GM23248 (cell line): ENCODE results near the gene SLC29A3. TPM values are rescaled to one million over a fixed set of nuclear protein-coding genes. Genes with fewer than 3 reads are reported as not detected.

Experiments used
- DNase-seq: peaks from one replicate; pipeline ENCODE4 v3.0.0-alpha.2; 2015
- H2AFZ ChIP-seq: fragments of 200-600 bp; sonication (generic); 2 replicates; pipeline ENCODE4 v1.6.1; 2016; ENCODE audit warnings: antibody characterized with exemption
- H3F3A ChIP-seq: fragments of 200-600 bp; sonication (generic); 2 replicates; pipeline ENCODE4 v1.6.1; 2016; ENCODE audit warnings: mild to moderate bottlenecking, antibody characterized with exemption, mixed run types; ENCODE audit not compliant: insufficient read depth
- H3K27ac ChIP-seq: fragments of 200-600 bp; sonication (generic); 2 replicates; pipeline ENCODE4 v1.5.1; 2016; ENCODE audit warnings: mild to moderate bottlenecking
- H3K27me3 ChIP-seq: fragments of 200-600 bp; sonication (generic); replicated peaks from 2 replicates; pipeline ENCODE4 v1.6.1; 2016; ENCODE audit warnings: mild to moderate bottlenecking; ENCODE audit not compliant: insufficient read depth
- H3K36me3 ChIP-seq: fragments of 200-600 bp; sonication (generic); 2 replicates; pipeline ENCODE4 v1.6.1; 2016; ENCODE audit warnings: low read depth, mild to moderate bottlenecking
- H3K4me1 ChIP-seq: fragments of 200-600 bp; sonication (generic); 2 replicates; pipeline ENCODE4 v1.6.1; 2016; ENCODE audit warnings: mild to moderate bottlenecking; ENCODE audit not compliant: insufficient read depth
- H3K4me2 ChIP-seq: fragments of 200-600 bp; sonication (generic); one replicate; pipeline ENCODE4 v1.6.1; 2016; ENCODE audit warnings: mild to moderate bottlenecking; ENCODE audit not compliant: unreplicated experiment
- H3K4me3 ChIP-seq: fragments of 200-600 bp; sonication (generic); 2 replicates; pipeline ENCODE4 v1.5.1; 2016; ENCODE audit warnings: mild to moderate bottlenecking
- H3K79me2 ChIP-seq: fragments of 200-600 bp; sonication (generic); 2 replicates; pipeline ENCODE4 v1.6.1; 2016; ENCODE audit warnings: mild to moderate bottlenecking; ENCODE audit not compliant: insufficient read depth
- H3K9ac ChIP-seq: fragments of 200-600 bp; sonication (generic); 2 replicates; pipeline ENCODE4 v1.6.1; 2016; ENCODE audit warnings: mild to moderate bottlenecking
- H3K9me2 ChIP-seq: fragments of 200-600 bp; sonication (generic); 2 replicates; pipeline ENCODE4 v1.6.1; 2016; ENCODE audit warnings: mixed run types, mild to moderate bottlenecking, moderate library complexity; ENCODE audit not compliant: insufficient read depth
- H3K9me3 ChIP-seq: fragments of 200-600 bp; sonication (generic); one replicate; pipeline ENCODE4 v1.6.1; 2017; ENCODE audit warnings: low read depth
- H4K20me1 ChIP-seq: fragments of 200-600 bp; sonication (generic); 2 replicates; pipeline ENCODE4 v1.6.0; 2016; ENCODE audit not compliant: insufficient read depth
- EZH2 ChIP-seq: fragments of 200-600 bp; sonication (generic); IDR thresholded peaks from 2 replicates; pipeline ENCODE4 v1.6.1; 2018; ENCODE audit warnings: antibody characterized with exemption, mild to moderate bottlenecking; ENCODE audit not compliant: insufficient read depth, poor library complexity, severe bottlenecking
- EZH2phosphoT487 ChIP-seq: fragments of 200-600 bp; sonication (generic); IDR thresholded peaks from 2 replicates; pipeline ENCODE4 v1.6.1; 2018; ENCODE audit warnings: antibody characterized with exemption, moderate library complexity, mild to moderate bottlenecking, low read depth; ENCODE audit not compliant: insufficient read depth
- WGBS, 2 experiments: methylation state at CpG; one replicate each; pipeline ENCODE4 v1.1.6; 2015 to 2017; ENCODE audit warnings: low lambda C conversion rate in 2 of 2, low coverage in 1 of 2; ENCODE audit errors: missing lambda C conversion rate in 2 of 2; 5-methylcytosine and 5-hydroxymethylcytosine counted together
- in situ Hi-C: fragments of 300-500 bp; cut with MboI; formaldehyde crosslinking; loops from 2 replicates; pipeline ENCODE4 v1.15.0; 2020
- polyA plus RNA-seq: library from polyadenylated mRNA; unstranded; fragments of >200 nt; fragmentation: Nextera tagmentation; extraction: Ambion mirVana; gene quantifications from 2 replicates; pipeline ENCODE4 v1.2.1, GENCODE V29; 2016
- total RNA-seq: library from RNA; depleted of rRNA; stranded (reverse); fragments of >200 nt; shearing (Covaris generic); gene quantifications from 2 replicates; pipeline ENCODE4 v1.2.3, GENCODE V29; 2014

Gene SLC29A3
- total and polyA plus RNA-seq, 2 experiments from 2014 or later: 1.9 to 7.3 TPM

DNA sequence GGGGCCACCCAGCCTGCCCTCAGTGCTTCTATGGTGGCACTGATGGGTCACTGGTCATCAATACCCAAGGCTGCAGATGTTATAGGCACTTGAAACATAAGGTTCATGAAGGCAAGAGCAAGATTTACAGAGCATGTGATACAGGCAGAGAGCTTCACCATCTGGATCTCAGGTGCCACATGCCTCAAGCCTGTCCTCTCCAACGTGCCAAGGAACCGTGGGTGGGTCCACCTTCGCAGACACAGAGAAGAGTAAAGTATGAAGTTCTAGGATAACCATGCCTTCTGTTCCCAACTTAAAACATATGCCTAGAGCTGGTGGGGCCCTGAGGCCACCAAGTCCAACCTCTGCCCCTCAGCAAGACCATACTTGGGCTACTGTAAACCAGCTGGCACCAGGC, 51.0 kb downstream of the SLC29A3 start:
- Histone ChIP-seq H2AFZ (no peak overlapping the region), H3F3A (peaks cover 8% of the 10 kb centered on the region; the same call in 1 of the 2 replicates), H3K36me3 (no peaks in the 10 kb centered on the region), H3K4me1 (peaks cover 12% of the 10 kb centered on the region), H3K27ac (no peak overlapping the region), H3K9ac (no peak overlapping the region), H3K4me3 (no peak overlapping the region), H3K9me2 (no peaks in the 10 kb centered on the region), H3K9me3 (no peaks in the 10 kb centered on the region), H3K79me2 (no peaks in the 10 kb centered on the region), H4K20me1 (no peaks in the 10 kb centered on the region), H3K27me3 (no peaks in the 10 kb centered on the region), H3K4me2 (no peak overlapping the region)
- no peak for DNase-seq
- 49 to 63% methylated on average over 3 of the region's 3 CpGs for WGBS, 2 experiments
- TF ChIP-seq EZH2: no peak
- TF ChIP-seq EZH2phosphoT487: no peak
- in situ Hi-C loops: no loop called here

GRCh38 chr10:71371750-71372166, 52.7 kb downstream of the SLC29A3 start:
- Histone ChIP-seq H4K20me1 (no peaks in the 10 kb centered on the region), H3K79me2 (no peaks in the 10 kb centered on the region), H3K9ac (no peak overlapping the region), H3K36me3 (no peaks in the 10 kb centered on the region), H3K27me3 (no peaks in the 10 kb centered on the region), H3K4me2 (no peak overlapping the region), H3K9me3 (no peaks in the 10 kb centered on the region), H3K4me3 (no peak overlapping the region), H3F3A (no peaks in the 10 kb centered on the region), H3K9me2 (no peaks in the 10 kb centered on the region), H2AFZ (no peak overlapping the region), H3K4me1 (peaks cover 14% of the 10 kb centered on the region), H3K27ac (no peak overlapping the region)
- no peak for TF ChIP-seq EZH2
- no peak for TF ChIP-seq EZH2phosphoT487
- in situ Hi-C loops: no loop called here
- WGBS, 2 experiments: 60 to 67% methylated on average over 6 of the region's 6 CpGs
- no peak for DNase-seq

DNA sequence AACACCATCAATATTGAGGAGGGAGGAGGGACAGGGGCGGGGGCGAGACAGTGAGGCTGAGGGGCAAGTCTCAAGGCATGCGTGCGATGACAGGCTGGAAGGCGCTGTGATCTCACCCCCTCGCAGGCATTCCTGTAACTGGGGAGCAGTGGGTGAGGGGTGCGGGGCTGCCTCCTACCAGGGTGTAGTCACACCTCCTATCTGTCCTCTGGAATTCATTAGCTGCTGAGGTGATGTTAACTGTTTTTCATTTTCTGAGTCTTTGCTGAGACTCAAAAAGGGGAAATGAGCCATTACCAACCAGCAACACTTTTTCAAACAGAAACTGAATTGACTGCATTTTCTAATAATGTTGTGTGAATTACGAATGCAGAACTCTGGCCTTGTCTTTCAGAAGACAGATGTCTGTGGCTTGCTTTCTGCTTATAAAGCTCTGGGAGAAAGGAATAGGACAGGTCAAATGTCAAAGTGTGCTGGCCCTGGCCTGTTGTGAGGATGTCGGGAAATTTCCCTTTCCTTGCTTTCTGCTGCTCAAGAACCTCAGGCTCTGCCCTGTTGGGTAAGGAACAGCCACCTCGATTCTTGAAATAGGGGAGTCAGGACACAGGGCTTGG, 53.9 kb downstream of the SLC29A3 start:
- TF ChIP-seq EZH2phosphoT487 (no peak), EZH2 (no peak)
- H3F3A ChIP-seq: no peaks in the 10 kb centered on the region
- H3K9ac ChIP-seq: no peak overlapping the region
- H3K9me3 ChIP-seq: no peaks in the 10 kb centered on the region
- peak; percentile 40 for DNase-seq
- H3K4me1 ChIP-seq: peaks cover 11% of the 10 kb centered on the region
- 50 to 56% methylated on average over 9 to 10 of the region's 10 CpGs for WGBS, 2 experiments
- H3K36me3 ChIP-seq: no peaks in the 10 kb centered on the region
- H3K79me2 ChIP-seq: no peaks in the 10 kb centered on the region
- no peaks in the 10 kb centered on the region for H3K27me3 ChIP-seq
- H3K9me2 ChIP-seq: no peaks in the 10 kb centered on the region
- no peak overlapping the region for H3K4me2 ChIP-seq
- in situ Hi-C loops: no loop called here
- H4K20me1 ChIP-seq: no peaks in the 10 kb centered on the region
- no peak overlapping the region for H3K27ac ChIP-seq
- H2AFZ ChIP-seq: no peak overlapping the region
- H3K4me3 ChIP-seq: no peak overlapping the region

- no peaks in the 10 kb centered on the region for H3K79me2 ChIP-seq
- no peaks in the 10 kb centered on the region for H3K27me3 ChIP-seq
- H2AFZ ChIP-seq: no peak overlapping the region
- 65 to 70% methylated on average over 11 of the region's 11 CpGs for WGBS, 2 experiments
- no peak overlapping the region for H3K4me3 ChIP-seq
- H3K9me2 ChIP-seq: no peaks in the 10 kb centered on the region
- no peaks in the 10 kb centered on the region for H4K20me1 ChIP-seq
- no peaks in the 10 kb centered on the region for H3K36me3 ChIP-seq
- no peaks in the 10 kb centered on the region for H3K9me3 ChIP-seq
- no peak for TF ChIP-seq EZH2
- TF ChIP-seq EZH2phosphoT487: no peak
- H3K4me1 ChIP-seq: peaks cover 13% of the 10 kb centered on the region
- no peak overlapping the region for H3K9ac ChIP-seq
- in situ Hi-C loops: no loop called here
- no peak for DNase-seq
- no peaks in the 10 kb centered on the region for H3F3A ChIP-seq
- no peak overlapping the region for H3K4me2 ChIP-seq
- no peak overlapping the region for H3K27ac ChIP-seq
Observed at GRCh38 chr10:71374481-71375233, 55.6 kb downstream of the SLC29A3 start.
